ENCODE results near the gene CPT1B.
"Not testable (repeated sequence)": the region's sequence is repeated elsewhere in the genome, so short reads cannot be mapped to it uniquely, and the experiment has no call there.

The CPT1B gene

GRCh38 chr22:50577987-50578775, at the start of gene CPT1B:
TSS of gene CPT1B (minus strand) at chr22:50578427. CDS start at chr22:50577915, 512 bp downstream.
- DNase-seq = no peak
- no peak for TF ChIP-seq GATA1 (IDR thresholded peaks at IDR 0.05; ENCODE audit: low read depth, low read length)
- no peak for TF ChIP-seq POLR2A (IDR thresholded peaks at IDR 0.05; ENCODE audit: low read length)

- no peak for DNase-seq
- TF ChIP-seq POLR2A (IDR thresholded peaks at IDR 0.05; ENCODE audit: low read length) = no peak
- TF ChIP-seq GATA1 (IDR thresholded peaks at IDR 0.05; ENCODE audit: low read depth, low read length) = no peak
Observed at GRCh38 chr22:50626850-50627641, 48.8 kb upstream of the CPT1B start.

- no peak for DNase-seq
- TF ChIP-seq GATA1 (IDR thresholded peaks at IDR 0.05; ENCODE audit: low read depth, low read length) = no peak
- TF ChIP-seq POLR2A (IDR thresholded peaks at IDR 0.05; ENCODE audit: low read length) = no peak
Observed at GRCh38 chr22:50626314-50626849, 48.2 kb upstream of the CPT1B start.

GRCh38 chr22:50625568-50626313, 47.5 kb upstream of the CPT1B start:
- peak in 1 of 2 experiments; percentile 17 for DNase-seq
- TF ChIP-seq POLR2A (IDR thresholded peaks at IDR 0.05; ENCODE audit: low read length) = no peak
- TF ChIP-seq GATA1 (IDR thresholded peaks at IDR 0.05; ENCODE audit: low read depth, low read length) = no peak

- TF ChIP-seq GATA1 (IDR thresholded peaks at IDR 0.05; ENCODE audit: low read depth, low read length) (no peak), POLR2A (IDR thresholded peaks at IDR 0.05; ENCODE audit: low read length) (no peak)
Observed at GRCh38 chr22:50625131-50625567, 46.9 kb upstream of the CPT1B start.

GRCh38 chr22:50624347-50625130, 46.3 kb upstream of the CPT1B start:
- TF ChIP-seq POLR2A (IDR thresholded peaks at IDR 0.05; ENCODE audit: low read length) (no peak), GATA1 (IDR thresholded peaks at IDR 0.05; ENCODE audit: low read depth, low read length) (no peak)
- no peak for DNase-seq

More at GRCh38 chr22:50625131-50625567, 46.9 kb upstream of the CPT1B start:
- no peak for DNase-seq

- no peak for TF ChIP-seq GATA1 (IDR thresholded peaks at IDR 0.05; ENCODE audit: low read depth, low read length)
- no peak for TF ChIP-seq POLR2A (IDR thresholded peaks at IDR 0.05; ENCODE audit: low read length)
- DNase-seq = no peak
Observed at GRCh38 chr22:50622723-50623327, 44.6 kb upstream of the CPT1B start.

GRCh38 chr22:50621948-50622722, 43.9 kb upstream of the CPT1B start:
- no peak for DNase-seq

GRCh38 chr22:50621356-50621880, 43.2 kb upstream of the CPT1B start:
- no peak for DNase-seq
- TF ChIP-seq GATA1 (IDR thresholded peaks at IDR 0.05; ENCODE audit: low read depth, low read length) (no peak), POLR2A (IDR thresholded peaks at IDR 0.05; ENCODE audit: low read length) (no peak)

More at GRCh38 chr22:50621948-50622722, 43.9 kb upstream of the CPT1B start:
- TF ChIP-seq POLR2A (IDR thresholded peaks at IDR 0.05; ENCODE audit: low read length) (no peak), GATA1 (IDR thresholded peaks at IDR 0.05; ENCODE audit: low read depth, low read length) (no peak)

- no peak for TF ChIP-seq POLR2A (IDR thresholded peaks at IDR 0.05; ENCODE audit: low read length)
- no peak for TF ChIP-seq GATA1 (IDR thresholded peaks at IDR 0.05; ENCODE audit: low read depth, low read length)
- no peak for DNase-seq
Observed at GRCh38 chr22:50620593-50621355, 42.5 kb upstream of the CPT1B start.

- DNase-seq = not testable (repeated sequence)
Observed at GRCh38 chr22:50614296-50614695, 36.1 kb upstream of the CPT1B start.
